ENCODE results near the gene NFKBIA. TPM values are rescaled to one million over a fixed set of nuclear protein-coding genes. Genes with fewer than 3 reads are reported as not detected.
"Not testable (repeated sequence)": the region's sequence is repeated elsewhere in the genome, so short reads cannot be mapped to it uniquely, and the experiment has no call there.

The NFKBIA gene, protein sequence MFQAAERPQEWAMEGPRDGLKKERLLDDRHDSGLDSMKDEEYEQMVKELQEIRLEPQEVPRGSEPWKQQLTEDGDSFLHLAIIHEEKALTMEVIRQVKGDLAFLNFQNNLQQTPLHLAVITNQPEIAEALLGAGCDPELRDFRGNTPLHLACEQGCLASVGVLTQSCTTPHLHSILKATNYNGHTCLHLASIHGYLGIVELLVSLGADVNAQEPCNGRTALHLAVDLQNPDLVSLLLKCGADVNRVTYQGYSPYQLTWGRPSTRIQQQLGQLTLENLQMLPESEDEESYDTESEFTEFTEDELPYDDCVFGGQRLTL
- polyA plus RNA-seq = 100 to 1,000 TPM; 339 to 579 (median 435) TPM

DNA sequence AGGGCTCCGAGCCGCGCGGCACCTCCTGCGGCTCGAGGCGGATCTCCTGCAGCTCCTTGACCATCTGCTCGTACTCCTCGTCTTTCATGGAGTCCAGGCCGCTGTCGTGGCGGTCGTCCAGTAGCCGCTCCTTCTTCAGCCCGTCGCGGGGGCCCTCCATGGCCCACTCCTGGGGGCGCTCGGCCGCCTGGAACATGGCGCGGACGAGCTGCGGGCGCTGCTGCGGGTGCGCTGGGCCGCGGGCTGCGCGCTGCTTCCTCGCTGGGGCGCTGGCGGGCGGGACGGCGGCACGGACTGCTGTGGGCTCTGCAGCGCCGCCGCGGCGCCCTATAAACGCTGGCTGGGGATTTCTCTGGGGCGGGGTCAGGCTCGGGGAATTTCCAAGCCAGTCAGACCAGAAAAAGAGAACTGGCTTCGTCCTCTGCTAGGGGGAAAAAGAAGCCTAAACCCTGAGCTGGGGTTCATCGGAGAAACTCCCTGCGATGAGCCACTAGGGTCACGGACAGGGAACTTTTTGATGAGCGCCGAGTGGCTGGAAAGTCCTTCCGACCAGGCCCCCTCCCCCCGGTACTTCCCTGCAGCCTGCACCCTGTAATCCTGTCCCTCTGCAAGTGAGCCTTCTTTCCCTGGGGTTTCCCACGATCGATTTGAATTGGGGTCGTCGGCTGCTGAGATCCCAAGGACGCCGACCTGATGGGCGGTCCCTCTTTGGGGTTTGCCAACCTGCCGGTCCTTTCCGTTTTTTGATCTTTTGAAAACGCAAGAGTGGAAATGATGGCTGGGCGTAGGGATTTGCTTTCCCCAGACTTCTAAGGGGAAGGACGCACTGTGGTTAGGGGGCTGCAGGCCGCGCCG, at the start of gene NFKBIA:
Gene NFKBIA (minus strand): TSS at position 301 of the 855 bp plus-strand sequence. CDS start 105 bp downstream, at position 196.
- peaks cover 27 to 34% (median 27%) of the 10 kb centered on the region in 3 donors for H3K36me3 Mint-ChIP-seq
- peak within 1 kb of the TSS; percentile 93 to 96 (median 93) for H3K4me3 Mint-ChIP-seq
- peak; percentile 94 to 96 (median 95) for DNase-seq
- H3K27ac Mint-ChIP-seq = peak within 1 kb of the TSS; percentile 98 to 100 (median 99)
- H3K27me3 Mint-ChIP-seq (ENCODE audit: low read depth in 3 of 3) = peaks cover 42 to 59% (median 50%) of the 10 kb centered on the region in 3 donors
- peaks cover 0 to 2% (median 0%) of the 10 kb centered on the region in 6 donors for H3K9me3 Mint-ChIP-seq
- peaks cover 57 to 61% of the 10 kb centered on the region in 2 donors for H3K4me1 Mint-ChIP-seq

- H3K27me3 Mint-ChIP-seq (ENCODE audit: low read depth in 3 of 3) = peaks cover 0 to 7% (median 2%) of the 10 kb centered on the region in 3 donors
- H3K4me3 Mint-ChIP-seq = no peak overlapping the region
- no peak overlapping the region for H3K27ac Mint-ChIP-seq
These were observed 41.9 kb upstream of the NFKBIA start for GRCh38 chr14:35446450-35446849.

GRCh38 chr14:35444104-35444503, 39.6 kb upstream of the NFKBIA start:
- Mint-ChIP-seq H3K4me1 (no peaks in the 10 kb centered on the region), H3K27me3 (ENCODE audit: low read depth in 3 of 3) (peaks cover 0 to 7% (median 2%) of the 10 kb centered on the region in 3 donors), H3K4me3 (no peak overlapping the region), H3K27ac (no peak overlapping the region), H3K9me3 (no peaks in the 10 kb centered on the region), H3K36me3 (no peaks in the 10 kb centered on the region)
- no peak for DNase-seq

More at GRCh38 chr14:35446450-35446849, 41.9 kb upstream of the NFKBIA start:
- no peaks in the 10 kb centered on the region for H3K36me3 Mint-ChIP-seq
- DNase-seq = no peak
- H3K9me3 Mint-ChIP-seq = no peaks in the 10 kb centered on the region
- H3K4me1 Mint-ChIP-seq = no peaks in the 10 kb centered on the region

- H3K36me3 Mint-ChIP-seq = no peaks in the 10 kb centered on the region
- H3K27ac Mint-ChIP-seq = no peak overlapping the region
- DNase-seq = no peak
- H3K9me3 Mint-ChIP-seq = no peaks in the 10 kb centered on the region
- H3K4me1 Mint-ChIP-seq = no peaks in the 10 kb centered on the region
- no peak overlapping the region for H3K4me3 Mint-ChIP-seq
- peaks cover 0 to 2% (median 2%) of the 10 kb centered on the region in 3 donors for H3K27me3 Mint-ChIP-seq (ENCODE audit: low read depth in 3 of 3)
These were observed 36.6 kb upstream of the NFKBIA start for GRCh38 chr14:35441160-35441559.

GRCh38 chr14:35438910-35439713, 34.6 kb upstream of the NFKBIA start:
- no peak overlapping the region for H3K27ac Mint-ChIP-seq
- H3K4me3 Mint-ChIP-seq = no peak overlapping the region

GRCh38 chr14:35438492-35438891, 33.9 kb upstream of the NFKBIA start:
- H3K27me3 Mint-ChIP-seq (ENCODE audit: low read depth in 3 of 3); H3K9me3 Mint-ChIP-seq; H3K36me3 Mint-ChIP-seq; DNase-seq; H3K27ac Mint-ChIP-seq; H3K4me1 Mint-ChIP-seq; H3K4me3 Mint-ChIP-seq: not testable (repeated sequence)

More at GRCh38 chr14:35438910-35439713, 34.6 kb upstream of the NFKBIA start:
- Mint-ChIP-seq H3K9me3 (no peaks in the 10 kb centered on the region), H3K27me3 (ENCODE audit: low read depth in 3 of 3) (peaks cover 0 to 2% (median 2%) of the 10 kb centered on the region in 3 donors), H3K36me3 (no peaks in the 10 kb centered on the region), H3K4me1 (no peaks in the 10 kb centered on the region)
- DNase-seq = no peak

- Mint-ChIP-seq H3K36me3 (no peaks in the 10 kb centered on the region), H3K9me3 (no peaks in the 10 kb centered on the region), H3K4me1 (no peaks in the 10 kb centered on the region), H3K27me3 (ENCODE audit: low read depth in 3 of 3) (peaks cover 0 to 2% (median 0%) of the 10 kb centered on the region in 3 donors), H3K4me3 (no peak overlapping the region), H3K27ac (no peak overlapping the region)
- no peak for DNase-seq
These were observed 30.6 kb upstream of the NFKBIA start for GRCh38 chr14:35435177-35435576.

DNA sequence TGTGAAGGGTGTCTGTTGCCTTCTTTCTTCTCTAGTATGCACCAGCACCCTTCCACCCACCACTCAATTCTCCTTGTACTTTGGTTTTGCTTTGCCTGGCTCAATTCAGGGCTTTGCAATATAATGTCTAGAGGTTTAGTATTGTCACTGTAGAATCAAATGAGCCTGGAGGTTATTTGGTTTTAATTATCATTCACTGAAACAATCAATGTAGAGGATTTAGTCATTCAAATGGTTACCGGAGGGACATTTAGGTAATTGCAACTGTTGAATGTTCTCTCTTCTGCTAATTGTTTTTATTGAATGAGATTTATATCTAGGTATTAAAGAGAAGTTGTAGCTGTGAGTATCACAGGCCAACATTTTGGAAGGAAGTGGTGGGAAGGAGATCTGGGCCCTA, 29.3 kb upstream of the NFKBIA start:
- Mint-ChIP-seq H3K27me3 (ENCODE audit: low read depth in 3 of 3) (peaks cover 0 to 2% (median 0%) of the 10 kb centered on the region in 3 donors), H3K36me3 (no peaks in the 10 kb centered on the region), H3K4me3 (no peak overlapping the region), H3K9me3 (no peaks in the 10 kb centered on the region), H3K4me1 (no peaks in the 10 kb centered on the region), H3K27ac (peak overlapping the region in 1 of 6 donors; percentile 2)
- DNase-seq = no peak

DNA sequence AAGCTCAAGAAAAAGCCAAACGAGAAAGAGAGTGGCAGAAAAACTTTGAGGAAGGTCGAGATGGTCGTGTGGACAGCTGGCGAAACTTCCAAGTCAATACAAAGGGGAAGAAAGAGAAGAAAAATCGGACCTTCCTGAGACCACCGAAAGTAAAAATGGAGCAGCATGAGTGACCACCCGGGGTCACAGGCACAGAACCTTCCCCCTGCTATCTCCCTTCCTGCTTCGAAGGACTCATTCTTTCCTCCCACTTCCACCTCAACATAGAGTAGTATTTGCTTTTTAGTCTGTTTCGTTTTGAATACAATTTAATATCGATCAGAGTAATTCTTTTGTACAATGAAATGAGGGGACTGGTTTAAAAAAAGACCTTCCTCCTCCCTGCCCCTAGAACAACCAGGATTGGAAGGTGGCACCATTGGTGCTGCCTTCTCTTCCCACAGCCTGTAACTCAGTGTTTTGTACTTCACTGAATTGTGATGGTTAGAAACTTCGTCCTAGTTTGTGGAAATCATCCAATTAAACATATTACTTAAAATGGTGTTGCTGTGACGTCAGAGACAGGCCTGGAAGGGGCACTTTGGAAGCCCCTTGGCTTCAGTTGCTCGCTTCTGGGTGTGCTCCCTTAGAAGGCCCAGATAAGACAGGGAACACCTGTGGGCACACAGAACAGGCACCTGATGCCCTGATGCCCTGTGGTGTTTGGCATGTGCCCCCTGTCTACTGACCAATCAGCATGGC, 26.1 kb upstream of the NFKBIA start:
- DNase-seq = no peak
- H3K27me3 Mint-ChIP-seq (ENCODE audit: low read depth in 3 of 3) = no peaks in the 10 kb centered on the region
- no peaks in the 10 kb centered on the region for H3K36me3 Mint-ChIP-seq
- H3K27ac Mint-ChIP-seq = no peak overlapping the region
- H3K9me3 Mint-ChIP-seq = no peaks in the 10 kb centered on the region
- H3K4me3 Mint-ChIP-seq = no peak overlapping the region
- H3K4me1 Mint-ChIP-seq = no peaks in the 10 kb centered on the region

DNA sequence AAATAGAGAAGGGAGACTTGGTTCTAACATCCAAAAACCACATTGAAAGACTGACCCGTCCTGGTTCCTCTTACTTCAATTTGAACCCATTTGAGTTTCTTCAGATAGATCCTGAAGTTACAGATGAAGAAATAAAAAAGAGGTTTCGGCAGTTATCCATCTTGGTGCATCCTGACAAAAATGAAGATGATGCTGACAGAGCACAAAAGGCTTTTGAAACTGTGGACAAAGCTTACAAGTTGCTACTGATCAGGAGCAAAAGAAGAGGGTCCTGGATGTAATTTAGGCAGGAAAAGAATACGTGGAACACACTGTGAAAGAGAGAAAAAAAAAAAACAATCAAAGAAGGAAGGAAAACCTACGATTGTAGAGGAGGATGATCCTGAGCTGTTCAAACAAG, 25.4 kb upstream of the NFKBIA start:
- Mint-ChIP-seq H3K9me3 (no peaks in the 10 kb centered on the region), H3K4me3 (no peak overlapping the region), H3K36me3 (no peaks in the 10 kb centered on the region), H3K4me1 (no peaks in the 10 kb centered on the region), H3K27ac (no peak overlapping the region), H3K27me3 (ENCODE audit: low read depth in 3 of 3) (no peaks in the 10 kb centered on the region)
- DNase-seq = no peak

DNA sequence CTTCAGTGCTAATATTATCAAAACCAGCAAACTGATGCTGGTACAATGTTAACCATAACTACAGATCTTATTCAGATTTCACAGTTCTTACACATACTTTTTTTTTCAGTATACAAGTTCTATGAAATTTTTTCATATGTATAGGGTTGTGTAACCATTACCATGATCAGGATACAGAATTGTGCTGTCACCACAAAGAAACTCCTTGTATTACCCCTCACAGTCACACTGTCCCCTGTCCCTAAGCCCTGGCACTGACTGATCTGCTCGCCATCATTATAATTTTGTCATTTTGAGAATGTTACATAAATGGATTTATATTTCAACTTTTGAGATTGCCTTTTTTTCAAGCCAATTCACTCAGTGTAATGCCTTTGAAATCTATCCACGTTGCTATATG, 21.3 kb upstream of the NFKBIA start:
- peaks cover 0 to 3% (median 0%) of the 10 kb centered on the region in 3 donors for H3K27me3 Mint-ChIP-seq (ENCODE audit: low read depth in 3 of 3)
- H3K4me3 Mint-ChIP-seq = no peak overlapping the region
- DNase-seq = no peak
- H3K36me3 Mint-ChIP-seq = no peaks in the 10 kb centered on the region
- peaks cover 6 to 7% of the 10 kb centered on the region in 2 donors for H3K4me1 Mint-ChIP-seq
- no peak overlapping the region for H3K27ac Mint-ChIP-seq
- no peaks in the 10 kb centered on the region for H3K9me3 Mint-ChIP-seq

- Mint-ChIP-seq H3K27ac (no peak overlapping the region), H3K36me3 (no peaks in the 10 kb centered on the region), H3K27me3 (ENCODE audit: low read depth in 3 of 3) (peaks cover 0 to 3% (median 0%) of the 10 kb centered on the region in 3 donors), H3K4me1 (peaks cover 9 to 11% of the 10 kb centered on the region in 2 donors), H3K9me3 (no peaks in the 10 kb centered on the region), H3K4me3 (no peak overlapping the region)
- DNase-seq = no peak
These were observed 19.1 kb upstream of the NFKBIA start for GRCh38 chr14:35423621-35424020.
